H9 (cell line): ENCODE measurements around the gene SCAF1. TPM values are rescaled to one million over a fixed set of nuclear protein-coding genes. Genes with fewer than 3 reads are reported as not detected.

Experiments
- DNase-seq: peaks from one replicate; pipeline ENCODE4 v3.0.0-alpha.2; 2017
- H2AFZ ChIP-seq: one replicate; pipeline ENCODE4 v1.6.1; 2013; ENCODE audit warnings: mild to moderate bottlenecking, low read length, control low read depth, moderate library complexity
- H2AK5ac ChIP-seq: 2 replicates; pipeline ENCODE4 v1.6.1; 2013; ENCODE audit warnings: low read length, control low read depth, mixed read lengths; ENCODE audit not compliant: insufficient read length
- H2BK120ac ChIP-seq: one replicate; pipeline ENCODE4 v1.6.1; 2013; ENCODE audit warnings: low read depth, mild to moderate bottlenecking, low read length, control low read depth, inconsistent platforms; ENCODE audit not compliant: poor library complexity, severe bottlenecking
- H2BK12ac ChIP-seq: 2 replicates; pipeline ENCODE4 v1.6.1; 2013; ENCODE audit warnings: low read length, control low read depth, mixed read lengths, low read depth; ENCODE audit not compliant: insufficient read length
- H2BK15ac ChIP-seq: 2 replicates; pipeline ENCODE4 v1.6.1; 2013; ENCODE audit warnings: low read depth, low read length, control low read depth
- H2BK20ac ChIP-seq: one replicate; pipeline ENCODE4 v1.6.1; 2013; ENCODE audit warnings: low read depth, mild to moderate bottlenecking, low read length, control low read depth, inconsistent platforms; ENCODE audit not compliant: poor library complexity, severe bottlenecking
- H2BK5ac ChIP-seq: 2 replicates; pipeline ENCODE4 v1.6.1; 2013; ENCODE audit warnings: low read length, control low read depth, mixed read lengths; ENCODE audit not compliant: insufficient read length
- H3K14ac ChIP-seq: 2 replicates; pipeline ENCODE4 v1.6.1; 2013; ENCODE audit warnings: low read length, control low read depth; ENCODE audit not compliant: insufficient read depth
- H3K18ac ChIP-seq: 2 replicates; pipeline ENCODE4 v1.6.1; 2013; ENCODE audit warnings: low read depth, mild to moderate bottlenecking, mixed read lengths, low read length, control low read depth; ENCODE audit not compliant: insufficient read length
- H3K23ac ChIP-seq: 2 replicates; pipeline ENCODE4 v1.6.1; 2013; ENCODE audit warnings: low read length, control low read depth, mixed read lengths, low read depth; ENCODE audit not compliant: insufficient read length
- H3K23me2 ChIP-seq: 2 replicates; pipeline ENCODE4 v1.6.1; 2013; ENCODE audit warnings: low read depth, mild to moderate bottlenecking, mixed read lengths, low read length, control low read depth; ENCODE audit not compliant: insufficient read length, poor library complexity, severe bottlenecking
- H3K27ac ChIP-seq: 2 replicates; pipeline ENCODE4 v1.5.1; 2013; ENCODE audit warnings: low read length, control low read depth, mixed read lengths, low read depth; ENCODE audit not compliant: insufficient read length
- H3K27me3 ChIP-seq: 2 replicates; pipeline ENCODE4 v1.6.1; 2013; ENCODE audit warnings: low read length, control low read depth, inconsistent platforms; ENCODE audit not compliant: insufficient read depth
- H3K4ac ChIP-seq: 2 replicates; pipeline ENCODE4 v1.6.1; 2013; ENCODE audit warnings: low read depth, mild to moderate bottlenecking, control low read depth, inconsistent platforms, low read length, moderate library complexity
- H3K4me1 ChIP-seq: 2 replicates; pipeline ENCODE4 v1.6.1; 2013; ENCODE audit warnings: low read length, control low read depth, inconsistent platforms; ENCODE audit not compliant: insufficient read depth
- H3K4me2 ChIP-seq: 2 replicates; pipeline ENCODE4 v1.6.1; 2013; ENCODE audit warnings: low read length, control low read depth, mixed read lengths; ENCODE audit not compliant: insufficient read length, insufficient read depth
- H3K56ac ChIP-seq: 2 replicates; pipeline ENCODE4 v1.6.1; 2013; ENCODE audit warnings: low read depth, mild to moderate bottlenecking, mixed read lengths, low read length, control low read depth; ENCODE audit not compliant: insufficient read length
- H3K79me1 ChIP-seq: 2 replicates; pipeline ENCODE4 v1.6.1; 2013; ENCODE audit warnings: low read depth, mild to moderate bottlenecking, moderate library complexity, low read length, control low read depth, inconsistent platforms; ENCODE audit not compliant: insufficient read depth, poor library complexity, severe bottlenecking
- H3K79me2 ChIP-seq: 2 replicates; pipeline ENCODE4 v1.6.1; 2013; ENCODE audit warnings: low read length, control low read depth, inconsistent platforms; ENCODE audit not compliant: insufficient read depth
- H3K9ac ChIP-seq: 2 replicates; pipeline ENCODE4 v1.6.1; 2013; ENCODE audit warnings: low read length, control low read depth, mixed read lengths; ENCODE audit not compliant: insufficient read length; ENCODE audit errors: extremely low read depth
- H3K9me3 ChIP-seq: one replicate; pipeline ENCODE4 v1.6.1; 2013; ENCODE audit warnings: low read depth, low read length, inconsistent platforms; ENCODE audit not compliant: control insufficient read depth
- H3T11ph ChIP-seq: one replicate; pipeline ENCODE4 v1.6.1; 2013; ENCODE audit warnings: mild to moderate bottlenecking, low read length, control low read depth, inconsistent platforms
- H4K20me1 ChIP-seq: one replicate; pipeline ENCODE4 v1.6.1; 2013; ENCODE audit not compliant: control insufficient read depth, insufficient read length, insufficient read depth
- H4K5ac ChIP-seq: 2 replicates; pipeline ENCODE4 v1.6.1; 2013; ENCODE audit warnings: low read depth, mild to moderate bottlenecking, mixed read lengths, low read length, control low read depth; ENCODE audit not compliant: insufficient read length
- H4K8ac ChIP-seq: replicated peaks from 2 replicates; pipeline ENCODE4 v1.6.1; 2013; ENCODE audit warnings: low read length, control low read depth, mixed read lengths, low read depth; ENCODE audit not compliant: insufficient read length
- H4K91ac ChIP-seq: 2 replicates; pipeline ENCODE4 v1.6.1; 2013; ENCODE audit warnings: low read depth, mild to moderate bottlenecking, moderate library complexity, mixed read lengths, low read length, control low read depth; ENCODE audit not compliant: insufficient read length
- H3K27ac Mint-ChIP-seq, 3 experiments: 2 replicates in 2 of 3; 3 replicates in 1 of 3; pipeline ENCODE4 v1.8.0; 2020 to 2021; ENCODE audit warnings: mixed read lengths in 3 of 3, mild to moderate bottlenecking in 1 of 3, moderate library complexity in 1 of 3
- H3K27me3 Mint-ChIP-seq: 2 replicates; pipeline ENCODE4 v1.8.0; 2021; ENCODE audit warnings: low read depth, mild to moderate bottlenecking, moderate library complexity, mixed read lengths
- H3K36me3 Mint-ChIP-seq, 3 experiments: 2 replicates in 2 of 3; 3 replicates in 1 of 3; pipeline ENCODE4 v1.8.0; 2020 to 2021; ENCODE audit warnings: low read depth in 3 of 3, mixed read lengths in 3 of 3; ENCODE audit not compliant: insufficient read depth in 1 of 3
- H3K4me1 Mint-ChIP-seq, 2 experiments: 2 replicates each; pipeline ENCODE4 v1.8.0; 2020; ENCODE audit warnings: mixed read lengths in 2 of 2
- H3K4me3 Mint-ChIP-seq, 2 experiments: 2 replicates in 1 of 2; 3 replicates in 1 of 2; pipeline ENCODE4 v1.8.0; 2020 to 2021; ENCODE audit warnings: mild to moderate bottlenecking in 2 of 2, mixed read lengths in 2 of 2, moderate library complexity in 1 of 2
- H3K9me3 Mint-ChIP-seq, 2 experiments: 2 replicates in 1 of 2; 3 replicates in 1 of 2; pipeline ENCODE4 v1.8.0; 2020; ENCODE audit warnings: mild to moderate bottlenecking in 2 of 2, mixed read lengths in 2 of 2, moderate library complexity in 1 of 2
- WGBS: extraction: QIAGEN DNeasy Blood & Tissue Kit; methylation state at CpG from one replicate; pipeline ENCODE4 v1.1.7; 2013; ENCODE audit warnings: missing lambda C conversion rate, low lambda C conversion rate, mixed read lengths; ENCODE audit not compliant: insufficient read length; ENCODE audit errors: extremely low coverage; 5-methylcytosine and 5-hydroxymethylcytosine counted together
- total RNA-seq: library from RNA; stranded (reverse); gene quantifications from 2 replicates; pipeline ENCODE4 v1.2.1, GENCODE V29; 2021
- TF ChIP-seq, protein P1 (sequence below): fragments of 200-600 bp; sonication (generic); conservative IDR thresholded peaks from 3 replicates; pipeline ENCODE4 v1.8.0; 2021; ENCODE audit warnings: antibody characterized with exemption, mild to moderate bottlenecking

SCAF1 gene
- total RNA-seq, 1 experiment from 2014 or later = 85.3 TPM

DNA sequence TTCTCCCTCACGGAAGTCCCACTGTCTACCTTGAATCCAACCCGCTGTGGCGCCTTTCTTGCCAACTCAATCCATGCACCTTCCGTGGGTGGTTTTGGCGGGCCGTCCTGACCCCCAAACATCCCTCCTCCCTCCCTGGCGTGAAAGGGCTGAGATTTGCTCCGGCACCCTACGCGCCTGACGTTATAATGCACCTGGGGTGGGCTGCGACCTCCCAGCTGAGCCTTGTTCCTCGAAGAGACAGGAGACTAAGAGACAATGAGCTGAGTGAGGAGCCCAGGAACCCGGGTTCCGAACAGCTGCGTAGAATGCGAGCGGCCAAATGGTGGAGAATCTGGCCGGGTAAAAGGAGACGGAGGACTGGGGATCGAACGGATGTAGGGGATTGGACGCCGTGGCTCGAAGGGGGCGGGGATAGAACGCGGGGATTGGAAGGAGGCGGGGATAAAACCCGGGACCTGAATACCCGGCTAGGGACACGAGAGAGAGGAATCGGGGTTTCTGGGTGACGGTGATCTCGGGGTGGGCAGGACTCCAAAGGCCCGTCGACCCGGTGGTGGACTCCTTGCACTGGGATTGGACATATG is 48.7 kb downstream of the SCAF1 start, which contains the start of gene CPT1C:
CPT1C (plus strand) TSS at position 461 of the 587 bp plus-strand sequence. CDS start 1,137 bp downstream, outside the sequence.
- Histone ChIP-seq H3K79me1 (no peaks in the 10 kb centered on the region), H2BK5ac (no peak within 1 kb of the TSS), H3K4me1 (peaks cover 10% of the 10 kb centered on the region; the same call in 1 of the 2 replicates), H2BK15ac (no peak within 1 kb of the TSS), H4K5ac (no peak within 1 kb of the TSS), H3K9ac (peak within 1 kb of the TSS; percentile 83), H3K56ac (no peak within 1 kb of the TSS), H3K18ac (peak within 1 kb of the TSS; percentile 87), H3K4me2 (peak within 1 kb of the TSS; percentile 98), H3K4ac (no peak within 1 kb of the TSS), H4K20me1 (no peaks in the 10 kb centered on the region), H3K23me2 (peaks cover 19% of the 10 kb centered on the region), H2AK5ac (no peak within 1 kb of the TSS), H3T11ph (no peak within 1 kb of the TSS), H3K79me2 (no peaks in the 10 kb centered on the region), H3K9me3 (no peaks in the 10 kb centered on the region), H4K8ac (no peak within 1 kb of the TSS), H2BK120ac (no peak within 1 kb of the TSS), H3K27me3 (no peaks in the 10 kb centered on the region), H4K91ac (no peak within 1 kb of the TSS), H2BK20ac (no peak within 1 kb of the TSS), H3K23ac (no peak within 1 kb of the TSS), H3K27ac (no peak within 1 kb of the TSS), H3K14ac (peak within 1 kb of the TSS; percentile 89), H2AFZ (peak within 1 kb of the TSS; percentile 56), H2BK12ac (no peak within 1 kb of the TSS)
- H3K36me3 Mint-ChIP-seq = peaks cover 22 to 47% (median 40%) of the 10 kb centered on the region in 3 experiments; a peak in 6 of 7 replicates
- TF ChIP-seq, protein P1, sequence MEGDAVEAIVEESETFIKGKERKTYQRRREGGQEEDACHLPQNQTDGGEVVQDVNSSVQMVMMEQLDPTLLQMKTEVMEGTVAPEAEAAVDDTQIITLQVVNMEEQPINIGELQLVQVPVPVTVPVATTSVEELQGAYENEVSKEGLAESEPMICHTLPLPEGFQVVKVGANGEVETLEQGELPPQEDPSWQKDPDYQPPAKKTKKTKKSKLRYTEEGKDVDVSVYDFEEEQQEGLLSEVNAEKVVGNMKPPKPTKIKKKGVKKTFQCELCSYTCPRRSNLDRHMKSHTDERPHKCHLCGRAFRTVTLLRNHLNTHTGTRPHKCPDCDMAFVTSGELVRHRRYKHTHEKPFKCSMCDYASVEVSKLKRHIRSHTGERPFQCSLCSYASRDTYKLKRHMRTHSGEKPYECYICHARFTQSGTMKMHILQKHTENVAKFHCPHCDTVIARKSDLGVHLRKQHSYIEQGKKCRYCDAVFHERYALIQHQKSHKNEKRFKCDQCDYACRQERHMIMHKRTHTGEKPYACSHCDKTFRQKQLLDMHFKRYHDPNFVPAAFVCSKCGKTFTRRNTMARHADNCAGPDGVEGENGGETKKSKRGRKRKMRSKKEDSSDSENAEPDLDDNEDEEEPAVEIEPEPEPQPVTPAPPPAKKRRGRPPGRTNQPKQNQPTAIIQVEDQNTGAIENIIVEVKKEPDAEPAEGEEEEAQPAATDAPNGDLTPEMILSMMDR = no peak
- peak within 1 kb of the TSS; percentile 83 to 98 for H3K4me3 Mint-ChIP-seq
- no CpG with 5 or more reads among the region's 38 CpGs for WGBS
- H3K27me3 Mint-ChIP-seq = no peaks in the 10 kb centered on the region; the same call in 1 of the 2 replicates
- H3K27ac Mint-ChIP-seq = peak within 1 kb of the TSS; percentile 92 to 97 (median 97)
- DNase-seq = peak; percentile 93
- peaks cover 22 to 45% of the 10 kb centered on the region in 2 experiments for H3K4me1 Mint-ChIP-seq
- H3K9me3 Mint-ChIP-seq = peaks cover 0 to 3% of the 10 kb centered on the region in 2 experiments; a peak in 1 of 5 replicates
